Measurements from ENCODE around the gene ZNF746.
"Not testable (repeated sequence)": the region's sequence is repeated elsewhere in the genome, so short reads cannot be mapped to it uniquely, and the experiment has no call there.

The ZNF746 gene

GRCh38 chr7:149497467-149498261 is at the start of gene ZNF746:
TSS of gene ZNF746 (minus strand) at chr7:149497809. CDS start at chr7:149497536, 273 bp downstream.
- DNase-seq: peak; percentile 77

GRCh38 chr7:149547126-149547525 is 49.5 kb upstream of the ZNF746 start:
- DNase-seq: no peak

- no peak for DNase-seq
Observed at GRCh38 chr7:149546331-149546730, 48.7 kb upstream of the ZNF746 start.

GRCh38 chr7:149544028-149544427 is 46.4 kb upstream of the ZNF746 start:
- no peak for DNase-seq

- DNase-seq: no peak
Observed at GRCh38 chr7:149532654-149533053, 35.0 kb upstream of the ZNF746 start.

- DNase-seq: no peak
Observed at GRCh38 chr7:149529136-149529718, 31.6 kb upstream of the ZNF746 start.

GRCh38 chr7:149527414-149527813 is 29.8 kb upstream of the ZNF746 start:
- DNase-seq: no peak

- DNase-seq: no peak
Observed at GRCh38 chr7:149525280-149525679, 27.7 kb upstream of the ZNF746 start.

- no peak for DNase-seq
Observed at GRCh38 chr7:149524394-149524793, 26.8 kb upstream of the ZNF746 start.

GRCh38 chr7:149510248-149510647 is 12.6 kb upstream of the ZNF746 start:
- DNase-seq: no peak

GRCh38 chr7:149509774-149510173 is 12.2 kb upstream of the ZNF746 start:
- DNase-seq: no peak

GRCh38 chr7:149505551-149505950 is 7.9 kb upstream of the ZNF746 start:
- no peak for DNase-seq

GRCh38 chr7:149501651-149502050 is 4.0 kb upstream of the ZNF746 start:
- DNase-seq: no peak

- no peak for DNase-seq
Observed at GRCh38 chr7:149500910-149501309, 3.3 kb upstream of the ZNF746 start.

- DNase-seq: no peak
Observed at GRCh38 chr7:149500201-149500600, 2.6 kb upstream of the ZNF746 start.

GRCh38 chr7:149498811-149499210 is 1.2 kb upstream of the ZNF746 start:
- DNase-seq: no peak

- DNase-seq: peak; percentile 44
Observed at GRCh38 chr7:149496642-149497391, 792 bp downstream of the ZNF746 start.

GRCh38 chr7:149495785-149496641 is 1.6 kb downstream of the ZNF746 start:
- DNase-seq: no peak

- no peak for DNase-seq
Observed at GRCh38 chr7:149494738-149495368, 2.8 kb downstream of the ZNF746 start.

- not testable (repeated sequence) for DNase-seq
Observed at GRCh38 chr7:149493975-149494374, 3.6 kb downstream of the ZNF746 start.

- DNase-seq: no peak
Observed at GRCh38 chr7:149493366-149493765, 4.2 kb downstream of the ZNF746 start.

GRCh38 chr7:149490083-149490760 is 7.4 kb downstream of the ZNF746 start:
- DNase-seq: no peak

All from CD4-positive, alpha-beta T cell treated with Interleukin-4 for 4 hours (primary cell).